Mucosa of stomach (tissue), 1 donor: ENCODE data around the gene BABAM2.

ENCODE experiments used
- H3K27me3 ChIP-seq: one replicate; pipeline ENCODE4 v1.7.0; 2013; ENCODE audit warnings: mild to moderate bottlenecking, low read length; ENCODE audit not compliant: control insufficient read depth, insufficient read depth
- H3K36me3 ChIP-seq: one replicate; pipeline ENCODE4 v1.7.0; 2013; ENCODE audit warnings: low read length; ENCODE audit not compliant: control insufficient read depth, insufficient read depth
- H3K4me1 ChIP-seq: one replicate; pipeline ENCODE4 v1.7.0; 2013; ENCODE audit warnings: mild to moderate bottlenecking, low read length; ENCODE audit not compliant: control insufficient read depth, insufficient read depth
- H3K4me3 ChIP-seq: one replicate; pipeline ENCODE4 v1.7.0; 2013; ENCODE audit warnings: low read length
- H3K9ac ChIP-seq: one replicate; pipeline ENCODE4 v1.7.0; 2013; ENCODE audit warnings: mild to moderate bottlenecking, low read length, moderate library complexity
- H3K9me3 ChIP-seq: one replicate; pipeline ENCODE4 v1.7.0; 2013; ENCODE audit warnings: mild to moderate bottlenecking, low read length, moderate library complexity; ENCODE audit not compliant: control insufficient read depth
- donor health status: Pancreatic carcinoma.

The BABAM2 gene

GRCh38 chr2:28381225-28382180 is 491.0 kb downstream of the BABAM2 start:
- no peak overlapping the region for H3K4me3 ChIP-seq
- peak overlapping the region; percentile 63 for H3K9ac ChIP-seq
- peaks cover 70% of the 10 kb centered on the region for H3K4me1 ChIP-seq
- no peaks in the 10 kb centered on the region for H3K36me3 ChIP-seq
- H3K27me3 ChIP-seq: no peaks in the 10 kb centered on the region
- no peaks in the 10 kb centered on the region for H3K9me3 ChIP-seq

DNA sequence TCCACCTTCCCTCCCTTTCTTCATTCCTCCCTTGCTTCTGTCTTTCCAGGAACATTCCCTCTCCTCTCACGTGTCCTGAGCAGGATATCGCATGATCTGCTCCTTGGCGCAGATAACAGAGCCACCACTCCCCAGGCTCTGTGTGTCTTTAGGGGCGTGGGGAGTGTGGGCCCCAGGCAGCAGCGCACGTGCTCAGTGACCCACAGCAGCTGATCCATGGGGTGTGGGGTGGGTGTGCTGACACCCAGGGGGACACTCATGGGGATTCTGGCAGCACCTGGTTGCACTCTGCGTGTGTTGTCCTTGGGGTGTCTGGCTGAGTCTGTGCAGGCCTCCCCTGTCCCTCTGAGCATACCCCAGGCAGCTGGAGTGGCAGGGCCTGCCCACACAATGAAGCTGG is 492.2 kb downstream of the BABAM2 start:
- no peak overlapping the region for H3K4me3 ChIP-seq
- H3K27me3 ChIP-seq: no peaks in the 10 kb centered on the region
- peaks cover 68% of the 10 kb centered on the region for H3K4me1 ChIP-seq
- peak overlapping the region; percentile 63 for H3K9ac ChIP-seq
- no peaks in the 10 kb centered on the region for H3K36me3 ChIP-seq
- no peaks in the 10 kb centered on the region for H3K9me3 ChIP-seq

- H3K9ac ChIP-seq: no peak overlapping the region
- H3K4me1 ChIP-seq: peaks cover 40% of the 10 kb centered on the region
- H3K9me3 ChIP-seq: no peaks in the 10 kb centered on the region
- no peak overlapping the region for H3K4me3 ChIP-seq
- no peaks in the 10 kb centered on the region for H3K27me3 ChIP-seq
- H3K36me3 ChIP-seq: no peaks in the 10 kb centered on the region
Observed at GRCh38 chr2:28387082-28387960, 496.8 kb downstream of the BABAM2 start.
